Chondrocyte (in vitro differentiated cells): ENCODE results near the gene SMARCD3. TPM values are rescaled to one million over a fixed set of nuclear protein-coding genes. Genes with fewer than 3 reads are reported as not detected.

Source experiments
- DNase-seq: peaks from one replicate; pipeline ENCODE4 v3.0.0; 2021; ENCODE audit warnings: mixed read lengths, low spot score
- H3K27ac Mint-ChIP-seq: one replicate; pipeline ENCODE4 v1.8.0; 2021; ENCODE audit warnings: mild to moderate bottlenecking, moderate library complexity, mixed read lengths; ENCODE audit not compliant: unreplicated experiment
- H3K27me3 Mint-ChIP-seq: 2 replicates; pipeline ENCODE4 v1.8.0; 2021; ENCODE audit warnings: low read depth, mixed read lengths
- H3K36me3 Mint-ChIP-seq: 2 replicates; pipeline ENCODE4 v1.8.0; 2021; ENCODE audit warnings: low read depth, mixed read lengths
- H3K4me1 Mint-ChIP-seq: 2 replicates; pipeline ENCODE4 v1.8.0; 2021; ENCODE audit warnings: low read depth, mild to moderate bottlenecking, mixed read lengths
- H3K4me3 Mint-ChIP-seq: one replicate; pipeline ENCODE4 v1.8.0; 2021; ENCODE audit warnings: mild to moderate bottlenecking, moderate library complexity, mixed read lengths; ENCODE audit not compliant: unreplicated experiment
- H3K9me3 Mint-ChIP-seq: 2 replicates; pipeline ENCODE4 v1.8.0; 2021; ENCODE audit warnings: low read depth, mixed read lengths
- CTCF ChIP-seq: fragments of 200-600 bp; sonication (generic); IDR thresholded peaks from 2 replicates; pipeline ENCODE4 v1.5.0; 2021; ENCODE audit warnings: antibody characterized with exemption, mild to moderate bottlenecking, moderate library complexity
- total RNA-seq: library from RNA; stranded (reverse); gene quantifications from 3 replicates; pipeline ENCODE4 v1.2.1, GENCODE V29; 2021

Gene SMARCD3
- total RNA-seq, 1 donor from 2014 or later, result 120 TPM

DNA sequence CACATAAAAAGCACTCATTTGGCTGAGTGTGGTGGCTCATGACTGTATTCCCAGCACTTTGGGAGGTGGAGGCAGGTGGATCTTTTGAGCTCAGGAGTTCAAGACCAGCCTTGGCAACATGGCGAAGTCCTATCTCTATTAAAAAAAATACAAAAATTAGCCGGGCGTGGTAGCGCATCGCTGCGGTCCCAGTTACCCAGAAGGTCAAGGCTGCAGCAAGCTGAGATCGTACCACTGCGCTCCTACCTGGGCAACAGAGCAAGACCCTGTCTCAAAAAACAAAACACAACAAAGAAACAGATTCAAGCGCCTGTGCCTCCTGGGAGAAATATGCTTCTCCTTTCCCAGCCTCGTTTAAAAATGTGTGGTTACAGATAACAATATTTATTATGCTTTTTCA is 19.2 kb downstream of the SMARCD3 start:
- Mint-ChIP-seq H3K27ac (no peak overlapping the region), H3K27me3 (no peaks in the 10 kb centered on the region), H3K4me1 (peaks cover 57% of the 10 kb centered on the region), H3K9me3 (no peaks in the 10 kb centered on the region), H3K4me3 (no peak overlapping the region), H3K36me3 (peaks cover 11% of the 10 kb centered on the region)
- DNase-seq, result no peak
- no peak for TF ChIP-seq CTCF

DNA sequence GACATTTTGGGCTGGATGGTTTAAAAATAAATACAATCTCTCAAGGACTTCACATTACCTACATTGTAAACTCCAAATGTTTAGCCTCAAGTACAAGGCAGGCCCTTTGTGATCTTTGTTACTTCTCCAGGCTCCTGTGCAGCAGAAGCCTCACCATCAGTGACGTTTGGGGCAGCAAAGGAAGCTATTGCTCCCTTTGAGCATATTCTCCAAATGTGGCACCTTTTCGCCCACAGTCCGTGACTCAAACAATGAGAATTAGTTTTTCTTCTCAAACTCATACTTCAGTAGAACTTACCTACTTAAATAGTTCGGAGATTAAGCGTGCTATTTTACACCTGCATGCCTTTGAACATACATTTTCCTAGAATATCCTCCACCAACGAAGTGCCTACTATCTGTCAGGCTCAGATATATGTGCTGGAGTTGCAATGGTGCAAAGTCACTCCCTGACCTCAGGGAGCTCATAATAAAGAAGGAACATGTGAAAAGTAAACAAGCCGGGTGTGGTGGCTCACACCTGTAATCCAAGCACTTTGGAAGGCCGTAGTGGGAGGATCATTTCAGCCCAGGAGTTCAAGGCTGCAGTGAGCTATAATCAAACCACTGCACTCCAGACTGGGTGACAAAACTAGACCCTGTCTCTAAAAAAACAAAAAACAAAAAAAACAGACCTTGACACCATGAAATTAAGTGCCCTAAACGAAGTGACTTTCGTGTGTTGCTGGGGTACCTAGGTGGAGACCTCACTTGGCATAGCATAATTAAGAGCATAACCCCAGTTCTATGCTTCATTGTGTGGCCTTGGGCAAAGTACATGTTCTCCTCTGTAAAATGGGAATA is 20.2 kb downstream of the SMARCD3 start:
- Mint-ChIP-seq H3K4me1 (peaks cover 47% of the 10 kb centered on the region), H3K36me3 (peaks cover 17% of the 10 kb centered on the region)
- no peak for TF ChIP-seq CTCF

DNA sequence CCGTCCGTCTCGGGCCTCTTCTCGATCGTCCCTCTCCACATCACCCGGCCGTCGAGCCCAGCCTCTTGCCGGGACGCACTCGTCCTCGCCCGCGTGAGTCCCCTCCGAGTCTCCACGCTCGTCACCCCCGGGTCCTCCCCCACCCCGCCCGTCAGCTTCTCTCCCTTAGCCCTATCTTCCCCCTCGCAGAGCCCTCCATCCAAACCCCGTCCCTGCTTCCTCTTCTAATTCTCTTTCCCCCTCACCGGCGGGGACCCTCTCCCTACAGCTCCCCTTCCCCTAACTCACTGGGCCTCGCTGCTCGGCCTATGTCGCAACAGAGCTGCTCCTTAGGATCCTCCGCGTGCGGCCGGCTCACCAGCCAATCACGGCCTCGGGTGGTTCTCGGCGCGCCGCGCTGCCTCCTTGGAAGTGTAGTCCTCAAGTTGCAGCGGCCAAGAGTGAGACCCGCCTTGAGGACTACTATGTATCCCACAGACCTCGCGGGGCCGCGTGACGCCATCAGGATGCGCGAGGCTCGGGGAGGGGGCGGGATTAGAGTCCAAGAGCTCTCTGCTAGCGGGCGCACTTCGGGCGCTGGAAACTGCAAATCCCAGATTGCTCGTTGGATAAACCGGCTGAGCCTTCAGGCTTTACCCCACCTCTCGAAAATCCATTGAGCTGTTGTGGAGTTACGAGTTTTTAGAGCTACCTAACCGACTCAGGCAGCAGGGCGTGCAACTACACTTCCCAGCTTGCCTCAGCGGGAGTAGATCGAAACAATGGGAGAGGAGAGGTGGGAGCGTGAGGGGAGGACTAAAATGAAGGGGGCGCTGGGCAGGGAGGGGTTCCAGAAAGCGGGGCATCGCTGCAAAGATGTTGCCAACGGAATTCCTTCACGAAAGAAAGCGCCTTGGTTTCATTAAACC is 21.4 kb downstream of the SMARCD3 start, which contains the start of gene ABCF2:
Gene ABCF2, minus strand, starts transcription at position 331 of the 908 bp plus-strand sequence. CDS start 747 bp downstream, outside the sequence.
- H3K27me3 Mint-ChIP-seq, result no peaks in the 10 kb centered on the region
- peaks cover 42% of the 10 kb centered on the region for H3K4me1 Mint-ChIP-seq
- peak; percentile 99 for DNase-seq
- no peaks in the 10 kb centered on the region for H3K9me3 Mint-ChIP-seq
- peak within 1 kb of the TSS; percentile 100 for H3K4me3 Mint-ChIP-seq
- H3K36me3 Mint-ChIP-seq, result peaks cover 23% of the 10 kb centered on the region
- H3K27ac Mint-ChIP-seq, result peak within 1 kb of the TSS; percentile 98
- TF ChIP-seq CTCF, result peak; percentile 21

More for the DNA sequence above, 20.2 kb downstream of the SMARCD3 start:
- H3K27me3 Mint-ChIP-seq, result no peaks in the 10 kb centered on the region
- DNase-seq, result no peak
- no peaks in the 10 kb centered on the region for H3K9me3 Mint-ChIP-seq
- peak overlapping the region; percentile 100 for H3K4me3 Mint-ChIP-seq
- H3K27ac Mint-ChIP-seq, result peak overlapping the region; percentile 98

GRCh38 chr7:151226560-151226874 is 22.0 kb downstream of the SMARCD3 start:
- no peaks in the 10 kb centered on the region for H3K9me3 Mint-ChIP-seq
- DNase-seq, result no peak

More at GRCh38 chr7:151226560-151226874, 22.0 kb downstream of the SMARCD3 start:
- no peak for TF ChIP-seq CTCF
- Mint-ChIP-seq H3K27ac (peak overlapping the region; percentile 98), H3K27me3 (no peaks in the 10 kb centered on the region), H3K4me1 (peaks cover 36% of the 10 kb centered on the region), H3K36me3 (peaks cover 25% of the 10 kb centered on the region), H3K4me3 (peak overlapping the region; percentile 100)
